H1 (cell line): ENCODE measurements around the gene SNAP47. TPM values are rescaled to one million over a fixed set of nuclear protein-coding genes. Genes with fewer than 3 reads are reported as not detected.

Source experiments
- ASH2L ChIP-seq: fragments of 200-600, 300-600 bp; sonication (generic); IDR thresholded peaks from one replicate; pipeline ENCODE4 v1.7.1; 2017; ENCODE audit warnings: low read length
- FOSL1 ChIP-seq: IDR thresholded peaks from 2 replicates; pipeline ENCODE4 v1.6.1; 2011; ENCODE audit warnings: mild to moderate bottlenecking, low read depth, low read length, moderate library complexity; ENCODE audit not compliant: insufficient read depth
- JUN ChIP-seq: IDR thresholded peaks from 2 replicates; pipeline ENCODE4 v1.6.1; 2011; ENCODE audit warnings: low read depth, mild to moderate bottlenecking, improper control_type of control experiment, low read length
- NRF1 ChIP-seq: IDR thresholded peaks from 2 replicates; pipeline ENCODE4 v1.6.1; 2011; ENCODE audit warnings: mild to moderate bottlenecking, low read depth, low read length, improper control_type of control experiment
- RNF2 ChIP-seq: fragments of 200-900, 300-1000 bp; sonication (generic); IDR thresholded peaks from 2 replicates; pipeline ENCODE4 v1.7.1; 2016; ENCODE audit warnings: borderline replicate concordance, low read depth, mild to moderate bottlenecking, antibody characterized with exemption, low read length; ENCODE audit not compliant: poor library complexity, severe bottlenecking; ENCODE audit errors: missing control alignments
- SIN3A ChIP-seq, 2 experiments: IDR thresholded peaks in 1 of 2; conservative IDR thresholded peaks in 1 of 2; 2 replicates each; pipeline ENCODE4 v1.6.1; 2011 to 2012; ENCODE audit warnings: low read length in 2 of 2, improper control_type of control experiment in 1 of 2, low read depth in 1 of 2, mild to moderate bottlenecking in 1 of 2
- polyA plus RNA-seq, 7 experiments: library from polyadenylated mRNA; depleted of rRNA in 3 of 7; stranded (reverse) in 5 of 7; unstranded in 2 of 7; fragments of >200 nt in 5 of 7; fragments of 200-250 nt in 2 of 7; gene quantifications; 1 replicate in 5 of 7; 2 replicates in 1 of 7; 4 replicates in 1 of 7; pipeline versions ENCODE4 v1.2.1 to v1.2.3, GENCODE V29; 2011 to 2013; ENCODE audit warnings: missing spikeins in 2 of 7, mixed read lengths in 2 of 7
- total RNA-seq: library from RNA; stranded (reverse); fragmentation: NEBNext Ultra II Directional; extraction: Animal tissue kit (Norgen Biotek cat#: 25700); gene quantifications from 2 replicates; pipeline ENCODE4 v1.2.1, GENCODE V29; 2021
- TF ChIP-seq, protein P1 (sequence below): fragments of 300-600 bp; sonication (generic); IDR thresholded peaks from 2 replicates; pipeline ENCODE4 v1.7.1; 2012; ENCODE audit warnings: low read length, moderate library complexity, mild to moderate bottlenecking, inconsistent platforms; ENCODE audit not compliant: insufficient replicate concordance

The SNAP47 gene
- total and polyA plus RNA-seq, 2 of the 8 experiments (the other 6 are each of a cell fraction or from before 2014, with no cell fraction given): 37.6 to 42.2 TPM

DNA sequence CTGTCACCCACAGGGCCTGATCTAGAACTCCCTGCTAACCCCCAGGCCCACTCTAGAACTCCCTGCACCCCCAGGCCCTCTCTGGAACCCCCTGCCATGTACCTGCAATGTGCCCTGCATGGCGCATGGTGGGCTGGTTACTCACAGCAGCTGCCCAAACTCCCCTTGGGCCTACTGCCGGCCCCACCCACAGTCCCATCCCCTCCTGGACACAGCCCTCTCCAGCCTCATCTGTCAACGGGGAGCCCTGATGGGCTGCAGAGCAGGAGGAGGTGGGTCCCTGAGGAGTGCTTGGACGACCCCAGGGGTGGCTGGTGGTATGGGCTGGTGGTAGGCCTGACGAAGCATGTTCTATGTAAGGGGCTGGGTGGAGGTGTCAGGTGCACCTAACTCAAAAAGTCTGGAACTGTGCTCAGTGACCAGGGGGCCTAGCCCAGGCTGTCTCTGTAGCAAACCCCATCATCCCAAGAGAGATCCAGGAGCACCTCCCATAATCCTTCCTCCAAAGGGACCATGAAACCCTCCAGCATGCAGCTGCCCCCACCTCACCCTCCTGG lies 61.2 kb downstream of the SNAP47 start (continued):
- TF ChIP-seq, protein P1, sequence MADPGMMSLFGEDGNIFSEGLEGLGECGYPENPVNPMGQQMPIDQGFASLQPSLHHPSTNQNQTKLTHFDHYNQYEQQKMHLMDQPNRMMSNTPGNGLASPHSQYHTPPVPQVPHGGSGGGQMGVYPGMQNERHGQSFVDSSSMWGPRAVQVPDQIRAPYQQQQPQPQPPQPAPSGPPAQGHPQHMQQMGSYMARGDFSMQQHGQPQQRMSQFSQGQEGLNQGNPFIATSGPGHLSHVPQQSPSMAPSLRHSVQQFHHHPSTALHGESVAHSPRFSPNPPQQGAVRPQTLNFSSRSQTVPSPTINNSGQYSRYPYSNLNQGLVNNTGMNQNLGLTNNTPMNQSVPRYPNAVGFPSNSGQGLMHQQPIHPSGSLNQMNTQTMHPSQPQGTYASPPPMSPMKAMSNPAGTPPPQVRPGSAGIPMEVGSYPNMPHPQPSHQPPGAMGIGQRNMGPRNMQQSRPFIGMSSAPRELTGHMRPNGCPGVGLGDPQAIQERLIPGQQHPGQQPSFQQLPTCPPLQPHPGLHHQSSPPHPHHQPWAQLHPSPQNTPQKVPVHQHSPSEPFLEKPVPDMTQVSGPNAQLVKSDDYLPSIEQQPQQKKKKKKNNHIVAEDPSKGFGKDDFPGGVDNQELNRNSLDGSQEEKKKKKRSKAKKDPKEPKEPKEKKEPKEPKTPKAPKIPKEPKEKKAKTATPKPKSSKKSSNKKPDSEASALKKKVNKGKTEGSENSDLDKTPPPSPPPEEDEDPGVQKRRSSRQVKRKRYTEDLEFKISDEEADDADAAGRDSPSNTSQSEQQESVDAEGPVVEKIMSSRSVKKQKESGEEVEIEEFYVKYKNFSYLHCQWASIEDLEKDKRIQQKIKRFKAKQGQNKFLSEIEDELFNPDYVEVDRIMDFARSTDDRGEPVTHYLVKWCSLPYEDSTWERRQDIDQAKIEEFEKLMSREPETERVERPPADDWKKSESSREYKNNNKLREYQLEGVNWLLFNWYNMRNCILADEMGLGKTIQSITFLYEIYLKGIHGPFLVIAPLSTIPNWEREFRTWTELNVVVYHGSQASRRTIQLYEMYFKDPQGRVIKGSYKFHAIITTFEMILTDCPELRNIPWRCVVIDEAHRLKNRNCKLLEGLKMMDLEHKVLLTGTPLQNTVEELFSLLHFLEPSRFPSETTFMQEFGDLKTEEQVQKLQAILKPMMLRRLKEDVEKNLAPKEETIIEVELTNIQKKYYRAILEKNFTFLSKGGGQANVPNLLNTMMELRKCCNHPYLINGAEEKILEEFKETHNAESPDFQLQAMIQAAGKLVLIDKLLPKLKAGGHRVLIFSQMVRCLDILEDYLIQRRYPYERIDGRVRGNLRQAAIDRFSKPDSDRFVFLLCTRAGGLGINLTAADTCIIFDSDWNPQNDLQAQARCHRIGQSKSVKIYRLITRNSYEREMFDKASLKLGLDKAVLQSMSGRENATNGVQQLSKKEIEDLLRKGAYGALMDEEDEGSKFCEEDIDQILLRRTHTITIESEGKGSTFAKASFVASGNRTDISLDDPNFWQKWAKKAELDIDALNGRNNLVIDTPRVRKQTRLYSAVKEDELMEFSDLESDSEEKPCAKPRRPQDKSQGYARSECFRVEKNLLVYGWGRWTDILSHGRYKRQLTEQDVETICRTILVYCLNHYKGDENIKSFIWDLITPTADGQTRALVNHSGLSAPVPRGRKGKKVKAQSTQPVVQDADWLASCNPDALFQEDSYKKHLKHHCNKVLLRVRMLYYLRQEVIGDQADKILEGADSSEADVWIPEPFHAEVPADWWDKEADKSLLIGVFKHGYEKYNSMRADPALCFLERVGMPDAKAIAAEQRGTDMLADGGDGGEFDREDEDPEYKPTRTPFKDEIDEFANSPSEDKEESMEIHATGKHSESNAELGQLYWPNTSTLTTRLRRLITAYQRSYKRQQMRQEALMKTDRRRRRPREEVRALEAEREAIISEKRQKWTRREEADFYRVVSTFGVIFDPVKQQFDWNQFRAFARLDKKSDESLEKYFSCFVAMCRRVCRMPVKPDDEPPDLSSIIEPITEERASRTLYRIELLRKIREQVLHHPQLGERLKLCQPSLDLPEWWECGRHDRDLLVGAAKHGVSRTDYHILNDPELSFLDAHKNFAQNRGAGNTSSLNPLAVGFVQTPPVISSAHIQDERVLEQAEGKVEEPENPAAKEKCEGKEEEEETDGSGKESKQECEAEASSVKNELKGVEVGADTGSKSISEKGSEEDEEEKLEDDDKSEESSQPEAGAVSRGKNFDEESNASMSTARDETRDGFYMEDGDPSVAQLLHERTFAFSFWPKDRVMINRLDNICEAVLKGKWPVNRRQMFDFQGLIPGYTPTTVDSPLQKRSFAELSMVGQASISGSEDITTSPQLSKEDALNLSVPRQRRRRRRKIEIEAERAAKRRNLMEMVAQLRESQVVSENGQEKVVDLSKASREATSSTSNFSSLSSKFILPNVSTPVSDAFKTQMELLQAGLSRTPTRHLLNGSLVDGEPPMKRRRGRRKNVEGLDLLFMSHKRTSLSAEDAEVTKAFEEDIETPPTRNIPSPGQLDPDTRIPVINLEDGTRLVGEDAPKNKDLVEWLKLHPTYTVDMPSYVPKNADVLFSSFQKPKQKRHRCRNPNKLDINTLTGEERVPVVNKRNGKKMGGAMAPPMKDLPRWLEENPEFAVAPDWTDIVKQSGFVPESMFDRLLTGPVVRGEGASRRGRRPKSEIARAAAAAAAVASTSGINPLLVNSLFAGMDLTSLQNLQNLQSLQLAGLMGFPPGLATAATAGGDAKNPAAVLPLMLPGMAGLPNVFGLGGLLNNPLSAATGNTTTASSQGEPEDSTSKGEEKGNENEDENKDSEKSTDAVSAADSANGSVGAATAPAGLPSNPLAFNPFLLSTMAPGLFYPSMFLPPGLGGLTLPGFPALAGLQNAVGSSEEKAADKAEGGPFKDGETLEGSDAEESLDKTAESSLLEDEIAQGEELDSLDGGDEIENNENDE: no peak
- TF ChIP-seq JUN: no peak
- TF ChIP-seq RNF2: no peak
- TF ChIP-seq FOSL1: no peak
- no peak for TF ChIP-seq ASH2L
- TF ChIP-seq SIN3A (conservative IDR thresholded peaks at IDR 0.05 in 1 of 2, IDR thresholded peaks at IDR 0.05 in 1 of 2; ENCODE audit: low read depth in 1 of 2, low read length in 2 of 2): no peak
- no peak for TF ChIP-seq NRF1
